Hematopoietic multipotent progenitor cell (in vitro differentiated cells): ENCODE results near the gene SUFU. TPM values are rescaled to one million over a fixed set of nuclear protein-coding genes. Genes with fewer than 3 reads are reported as not detected.

Source experiments
- DNase-seq, 3 donors: peaks; one replicate each; pipeline ENCODE4 v3.0.0-alpha.2; 2011 to 2015; ENCODE audit warnings: low read depth in 2 of 3, low spot score in 2 of 3
- total RNA-seq: library from RNA; depleted of rRNA; stranded (reverse); fragments of >200 nt; gene quantifications from one replicate; pipeline ENCODE4 v1.2.3, GENCODE V29; 2012

Gene SUFU
- total RNA-seq, 1 donor = 6.7 TPM

DNA sequence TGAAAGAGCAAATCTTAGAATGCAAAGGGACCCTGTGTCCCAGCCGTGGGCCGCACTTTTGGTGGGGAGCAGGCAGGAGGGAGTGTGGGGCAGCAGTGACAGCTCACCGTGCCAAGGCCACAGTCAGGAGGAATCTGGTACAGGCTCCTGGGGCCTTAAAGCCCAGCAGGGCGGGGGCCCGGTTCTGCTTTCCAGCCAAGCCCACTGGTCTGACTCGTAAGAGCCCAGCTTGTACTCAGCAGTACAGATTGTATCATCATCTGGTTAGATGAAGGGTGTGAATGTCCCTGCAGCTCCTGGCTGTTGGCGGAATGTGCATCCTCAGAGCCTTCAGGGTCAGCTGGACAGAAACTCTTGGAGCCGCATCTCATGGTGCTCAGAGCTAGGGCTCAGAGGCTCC lies 110.0 kb downstream of the SUFU start:
- DNase-seq = no peak

DNA sequence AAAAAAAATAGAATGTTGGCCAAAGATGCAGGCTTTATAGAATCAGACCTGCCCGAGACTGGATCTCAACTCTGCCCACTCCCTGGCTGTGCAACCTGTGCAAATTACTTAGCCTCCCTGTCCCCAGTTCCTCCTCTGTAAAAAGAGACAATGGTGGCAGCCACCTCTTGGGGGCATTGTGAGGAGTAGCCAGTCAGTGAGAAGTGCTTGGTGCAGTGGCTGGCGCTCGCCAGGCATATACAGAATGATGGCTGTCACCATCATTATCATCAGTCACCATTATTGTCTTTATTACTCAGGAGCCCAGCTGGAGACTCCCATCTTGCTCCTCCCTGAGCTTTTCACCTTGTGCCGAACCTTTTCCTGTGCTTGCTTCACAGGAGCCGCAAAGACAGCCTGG lies 111.1 kb downstream of the SUFU start:
- DNase-seq = no peak

DNA sequence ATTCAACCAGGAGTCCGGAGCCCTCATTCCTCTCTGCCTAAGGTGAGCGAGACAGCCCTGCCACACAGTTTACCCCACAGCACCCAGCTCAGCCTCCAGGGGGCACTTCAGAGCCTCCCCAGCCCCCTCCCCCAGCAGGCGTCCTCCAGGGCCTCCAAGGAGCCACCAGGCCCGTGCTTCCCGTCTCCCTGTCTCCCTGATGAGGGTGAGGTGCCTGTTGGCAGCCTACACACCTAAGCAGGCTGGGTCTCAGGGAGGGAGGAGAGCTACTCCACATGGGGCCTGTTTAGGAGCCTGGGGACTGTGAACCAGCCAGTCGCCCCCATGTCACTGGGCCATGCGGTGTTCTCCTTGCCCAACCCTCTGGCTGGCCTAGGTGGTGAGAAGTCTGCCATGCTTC lies 111.6 kb downstream of the SUFU start:
- DNase-seq = no peak

DNA sequence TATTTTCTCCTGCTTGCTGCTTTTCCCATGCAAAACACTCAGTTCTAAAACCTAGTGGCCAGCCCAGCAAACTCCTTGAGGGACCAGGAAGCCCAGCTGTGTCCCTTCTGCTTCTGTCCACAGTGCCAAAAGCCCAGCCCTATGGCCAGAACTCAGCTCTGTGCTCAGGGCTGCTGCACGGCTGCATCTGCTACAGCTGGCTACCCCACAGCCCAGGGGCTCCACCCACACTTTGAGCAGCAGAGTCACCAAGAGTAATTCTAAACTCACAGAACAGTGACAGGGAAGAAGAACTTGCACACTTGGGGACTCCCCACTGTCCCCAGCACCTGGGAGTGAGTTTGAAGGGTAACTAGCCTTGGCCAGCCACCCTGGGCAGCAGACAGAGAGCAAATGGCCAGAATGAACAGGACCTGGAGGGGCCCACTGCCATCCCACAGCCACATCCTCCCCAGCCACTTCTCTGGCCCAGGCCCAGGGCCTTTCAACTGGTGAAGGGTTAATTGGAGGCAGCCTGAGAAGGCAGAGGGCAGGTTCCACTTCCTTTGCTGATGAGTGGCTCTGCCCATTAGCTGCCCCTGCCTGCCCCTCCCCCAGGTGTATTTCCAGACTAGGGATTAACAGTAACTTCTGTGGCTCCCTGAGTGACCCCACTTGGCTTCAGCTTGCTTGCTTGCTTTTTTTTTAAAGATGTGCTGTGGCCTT lies 112.4 kb downstream of the SUFU start:
- DNase-seq = no peak

DNA sequence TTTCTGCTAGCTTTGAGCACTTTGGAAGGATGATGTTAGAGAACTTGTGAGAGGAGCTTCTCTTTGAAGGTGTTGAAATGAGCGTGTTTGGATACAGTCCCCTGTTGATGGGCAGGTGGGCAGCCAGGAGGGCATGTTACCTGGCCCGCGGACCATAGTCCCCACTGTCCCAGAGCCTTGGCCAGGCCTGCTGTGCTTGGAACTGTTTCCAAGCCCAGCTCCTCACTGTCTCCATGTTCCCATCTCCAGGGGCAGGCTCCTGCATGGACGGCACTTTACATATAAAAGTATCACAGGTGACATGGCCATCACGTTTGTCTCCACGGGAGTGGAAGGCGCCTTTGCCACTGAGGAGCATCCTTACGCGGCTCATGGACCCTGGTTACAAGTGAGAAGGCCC lies 113.3 kb downstream of the SUFU start:
- DNase-seq = no peak

DNA sequence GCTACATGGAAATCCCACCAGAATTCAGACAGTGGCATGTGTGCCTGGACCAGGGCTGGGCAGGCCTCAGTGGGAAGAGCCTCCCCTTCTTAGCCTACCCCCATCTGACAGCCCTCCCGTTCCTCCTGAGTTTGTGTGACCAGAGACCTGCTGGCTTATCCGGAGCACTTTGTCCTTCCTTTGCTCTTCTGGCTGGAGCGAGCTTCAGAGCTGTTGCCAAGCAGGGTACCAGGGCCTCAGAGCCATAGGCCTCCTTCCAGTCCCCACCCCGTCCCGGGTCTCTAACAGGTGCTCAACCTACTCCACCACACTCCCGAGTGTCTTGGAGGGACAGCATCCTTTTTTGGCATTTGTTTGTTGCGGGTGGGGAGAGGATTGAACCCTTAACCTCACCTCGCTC lies 114.0 kb downstream of the SUFU start:
- no peak for DNase-seq

DNA sequence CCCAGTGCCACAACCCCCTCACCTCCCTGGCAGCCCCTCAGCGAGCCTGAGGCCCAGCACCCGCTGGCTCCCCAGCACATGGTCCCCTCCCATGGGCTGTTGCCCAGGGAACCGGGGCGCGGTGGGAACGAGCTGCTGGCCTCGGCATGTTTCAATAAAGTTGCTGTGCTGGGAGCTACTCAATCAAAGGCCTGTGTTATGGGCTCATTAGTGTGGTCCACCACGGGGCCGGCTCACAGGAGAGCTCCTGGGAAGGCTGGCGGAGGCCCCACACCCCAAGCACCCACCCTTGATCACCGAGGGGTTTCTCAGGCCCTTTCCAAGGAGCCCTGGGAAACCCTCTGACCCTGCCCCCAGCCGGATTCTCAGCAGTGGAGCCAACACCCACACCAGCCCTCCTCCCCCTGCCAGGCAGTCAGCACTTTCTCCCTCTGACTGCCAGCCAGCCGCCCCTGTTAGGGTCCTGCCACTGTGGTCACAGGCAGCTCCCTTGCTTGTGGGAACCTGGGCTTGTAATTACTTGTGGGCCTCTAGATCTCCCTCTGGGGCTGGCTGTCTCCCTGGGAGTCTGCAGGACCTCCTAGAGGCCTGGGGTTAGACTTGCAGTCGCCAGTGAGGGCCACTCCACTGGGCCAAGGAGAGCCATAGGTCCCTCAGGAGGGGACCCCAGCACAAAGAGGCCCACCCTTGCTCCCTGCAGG lies 115.7 kb downstream of the SUFU start:
- DNase-seq = no peak

DNA sequence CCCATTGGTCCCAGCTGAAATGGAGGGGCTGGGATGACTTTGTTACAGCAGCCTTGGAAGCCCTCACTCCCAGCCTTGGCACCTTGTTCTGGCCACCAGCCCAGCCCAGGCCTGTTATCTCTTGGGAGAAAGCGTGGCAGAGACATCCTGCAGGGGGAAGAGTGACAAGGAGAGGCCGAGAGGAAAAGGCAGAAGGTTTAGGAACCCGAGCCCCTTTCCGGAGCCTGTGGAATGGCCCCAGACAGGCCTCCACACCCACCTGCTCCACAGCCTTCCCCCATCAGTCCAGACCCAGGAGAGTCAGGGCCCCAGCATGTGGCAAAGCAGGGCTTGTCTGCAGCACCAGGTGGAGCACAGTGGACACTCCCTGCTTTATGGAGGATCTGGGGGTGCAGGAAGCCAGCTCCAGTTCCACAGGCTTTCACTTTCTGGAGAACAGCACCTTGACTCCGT lies 116.4 kb downstream of the SUFU start:
- DNase-seq = no peak

DNA sequence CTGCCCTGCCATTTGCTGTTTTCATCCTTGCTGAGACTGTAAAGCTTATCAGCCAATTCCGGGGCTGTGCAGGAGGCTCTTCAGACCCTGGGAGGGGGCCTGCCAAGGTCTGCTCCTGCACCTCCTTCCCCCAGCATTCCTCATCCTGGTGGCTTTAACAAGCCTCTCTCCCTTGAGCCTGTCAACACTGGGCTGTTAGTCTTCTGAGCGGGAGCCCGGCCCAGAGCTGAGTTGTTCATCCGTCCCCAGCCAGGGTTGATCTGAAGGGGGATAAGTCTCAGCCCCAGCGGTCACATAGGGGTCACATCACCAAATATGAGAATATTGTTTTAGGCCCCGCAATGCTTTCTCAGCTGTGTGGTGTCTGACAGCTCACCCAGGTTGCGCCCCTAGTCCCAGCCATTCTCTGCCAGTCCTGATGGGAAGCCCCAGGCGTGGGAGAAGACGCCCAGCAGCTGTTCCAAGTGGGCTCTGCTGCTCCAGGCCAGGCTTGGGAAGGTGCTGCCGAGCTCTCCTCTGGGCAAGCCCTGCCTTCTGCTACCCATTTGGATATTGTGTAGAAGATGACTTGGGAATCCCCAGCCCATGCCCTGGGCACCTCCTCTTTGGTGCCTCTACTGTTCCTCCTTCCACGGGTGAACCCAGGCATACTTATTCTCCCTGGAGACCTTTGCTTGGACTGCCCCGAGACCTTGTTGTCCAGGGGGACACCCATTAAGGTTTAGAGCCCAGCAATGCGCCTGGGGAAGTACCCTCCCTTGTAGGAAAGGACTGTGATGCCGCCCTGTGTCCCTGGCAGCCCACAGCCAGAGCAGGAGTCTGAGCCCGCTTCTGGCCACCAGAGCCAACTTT lies 117.0 kb downstream of the SUFU start:
- no peak for DNase-seq

DNA sequence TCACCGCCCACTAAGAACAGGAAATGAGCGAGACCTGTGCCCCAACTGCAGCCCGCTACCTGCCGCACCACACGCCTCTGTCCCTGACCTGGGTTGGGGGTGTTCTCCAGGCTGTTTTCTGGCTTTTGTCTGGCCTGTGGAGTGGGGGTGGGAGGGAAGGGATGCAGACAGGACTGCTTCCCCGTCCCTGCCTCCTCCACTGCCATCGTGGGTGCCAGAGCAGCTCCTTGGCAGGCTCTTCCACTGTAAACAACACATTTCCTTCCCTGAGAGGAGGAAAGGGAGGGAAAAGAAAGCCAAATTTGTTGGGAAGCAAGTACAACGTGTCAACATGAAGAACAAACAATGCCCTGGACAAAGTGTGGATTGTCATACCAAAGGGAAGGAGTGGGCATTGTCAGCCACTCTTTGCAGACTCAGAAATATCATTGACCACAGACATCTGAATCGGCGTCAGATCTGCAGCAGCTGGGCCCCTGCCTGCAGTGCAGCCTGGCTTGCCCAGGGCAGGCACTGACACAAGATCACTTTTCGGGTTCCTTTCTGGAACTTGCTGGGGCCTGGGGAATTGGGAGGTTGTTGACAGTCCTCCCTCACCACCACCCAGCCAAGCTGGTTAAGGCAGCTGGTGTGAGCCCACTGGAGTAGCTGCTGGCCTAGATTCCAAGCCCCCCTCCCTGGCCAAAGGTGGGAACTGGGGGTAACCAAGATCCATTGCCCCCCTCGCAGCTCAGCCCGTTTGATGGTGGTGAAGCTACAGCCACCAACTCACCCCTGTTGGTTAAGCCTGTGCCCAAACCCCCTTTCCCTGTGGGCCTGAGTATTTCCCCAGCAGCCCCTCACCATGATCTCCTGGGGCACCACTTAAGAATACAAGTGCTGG lies 117.9 kb downstream of the SUFU start:
- DNase-seq = no peak

DNA sequence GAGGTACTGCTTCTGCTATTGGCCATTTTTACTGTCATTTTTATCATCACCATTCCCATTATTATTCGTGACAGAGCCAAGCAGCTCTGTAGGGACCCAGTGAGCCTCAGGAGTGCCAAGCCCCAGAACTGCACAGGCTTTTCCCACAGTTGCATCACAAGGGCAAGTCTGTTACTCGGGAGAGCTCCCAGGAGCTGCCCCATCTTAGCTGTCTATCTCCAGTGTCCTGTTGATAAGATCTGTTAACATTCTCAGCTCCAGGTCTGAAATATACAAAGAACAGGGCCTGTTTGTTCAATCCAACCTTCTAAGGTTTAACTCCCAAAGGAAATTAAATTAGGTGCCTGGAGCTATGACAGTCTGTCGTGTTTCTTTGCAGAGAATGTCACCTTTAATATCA lies 120.3 kb downstream of the SUFU start:
- DNase-seq = no peak

DNA sequence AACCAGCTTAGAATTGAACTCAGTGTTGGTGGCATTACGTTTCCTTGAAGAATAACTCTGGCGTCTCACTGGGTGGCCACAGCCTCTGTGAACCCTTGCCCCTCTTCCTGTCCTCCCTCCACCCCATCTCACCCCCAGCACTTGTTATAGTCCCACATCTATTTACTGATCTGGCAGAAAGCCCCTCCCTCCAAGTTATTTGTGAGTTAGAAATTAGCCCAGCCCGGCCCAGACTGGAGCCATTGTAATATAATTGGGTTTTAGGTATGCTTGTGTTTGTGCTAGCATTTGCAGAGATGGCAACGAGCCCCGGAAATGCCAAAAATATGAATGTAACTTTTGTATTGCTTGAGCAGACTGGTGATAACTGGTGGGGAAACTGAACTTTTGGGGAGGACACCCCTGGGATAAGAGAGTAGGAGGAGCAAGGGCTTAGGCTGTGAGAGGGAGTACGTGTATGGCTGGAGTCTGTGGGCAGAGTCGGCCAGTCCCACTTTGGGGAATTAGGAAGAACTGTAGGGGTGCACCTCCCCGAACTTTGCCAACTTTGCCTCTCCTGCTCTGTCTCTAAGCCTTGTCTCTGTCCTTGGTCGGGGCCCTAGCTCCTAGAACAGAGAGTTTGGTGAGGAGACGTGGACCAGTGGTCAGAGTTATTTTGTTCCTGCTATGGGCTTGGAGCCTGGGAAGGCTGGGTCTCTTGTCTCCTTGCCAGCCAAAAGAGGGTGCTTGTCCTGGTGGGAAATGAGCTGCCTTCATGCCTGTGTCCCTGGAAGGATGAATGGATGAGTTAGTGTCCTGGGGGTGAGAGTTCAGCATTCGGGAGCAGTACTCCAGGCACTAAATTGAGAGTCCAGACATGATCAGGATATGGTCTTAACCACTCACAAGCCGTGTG lies 121.2 kb downstream of the SUFU start:
- no peak for DNase-seq

DNA sequence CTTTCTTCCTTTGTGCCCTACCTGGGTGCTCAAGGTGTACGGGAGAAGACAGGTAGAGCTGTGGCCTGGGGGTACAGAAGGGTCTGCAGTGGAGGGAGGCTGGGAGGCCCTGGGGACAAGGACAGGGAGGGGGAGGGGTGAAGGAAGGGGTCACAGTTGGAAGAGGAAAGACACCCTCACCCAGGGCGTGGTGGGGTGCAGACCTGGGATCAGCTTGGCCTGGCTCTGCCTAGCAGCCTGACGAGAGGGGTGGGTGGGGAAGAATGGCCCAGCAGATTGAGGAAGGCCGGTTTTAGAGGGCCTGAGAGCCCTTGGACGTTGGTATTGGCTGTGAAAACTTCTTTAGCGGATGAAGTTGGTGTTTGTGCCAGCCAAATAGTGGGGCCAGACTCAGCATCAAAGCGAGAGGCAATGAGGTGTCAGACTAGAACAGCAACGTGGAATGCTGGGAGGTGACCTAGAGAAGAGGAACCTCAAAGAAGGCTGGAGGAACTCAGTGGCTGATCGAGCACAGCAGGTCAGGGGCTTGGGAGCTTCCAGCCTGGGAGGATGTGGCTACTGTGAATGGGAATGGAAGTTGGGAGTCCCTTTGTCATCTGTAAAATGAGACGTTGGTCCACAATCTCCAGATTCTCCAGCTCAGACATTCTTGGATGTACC lies 122.4 kb downstream of the SUFU start:
- no peak for DNase-seq

DNA sequence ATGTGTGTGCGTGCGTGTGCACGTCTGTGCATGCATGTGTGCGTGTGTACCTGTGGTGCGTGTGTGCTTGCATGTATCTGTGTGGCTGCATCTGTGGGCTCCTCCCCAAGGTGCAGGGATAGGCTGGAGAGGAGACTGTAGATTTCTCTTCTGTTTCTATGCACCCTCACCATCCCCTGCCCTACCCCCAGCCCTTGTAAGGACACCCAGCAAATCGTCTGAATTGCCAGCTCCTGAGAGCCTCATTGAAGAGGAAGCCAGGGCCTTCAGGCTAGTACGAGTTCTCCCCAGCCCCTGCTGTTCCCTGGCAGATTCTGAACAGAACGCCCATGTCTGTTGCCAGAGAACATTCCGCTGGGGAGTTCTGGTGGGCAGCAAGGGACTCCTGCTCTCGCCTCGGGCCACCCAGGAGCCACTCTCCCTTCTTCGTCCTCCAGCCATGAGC lies 123.5 kb downstream of the SUFU start:
- DNase-seq = no peak

DNA sequence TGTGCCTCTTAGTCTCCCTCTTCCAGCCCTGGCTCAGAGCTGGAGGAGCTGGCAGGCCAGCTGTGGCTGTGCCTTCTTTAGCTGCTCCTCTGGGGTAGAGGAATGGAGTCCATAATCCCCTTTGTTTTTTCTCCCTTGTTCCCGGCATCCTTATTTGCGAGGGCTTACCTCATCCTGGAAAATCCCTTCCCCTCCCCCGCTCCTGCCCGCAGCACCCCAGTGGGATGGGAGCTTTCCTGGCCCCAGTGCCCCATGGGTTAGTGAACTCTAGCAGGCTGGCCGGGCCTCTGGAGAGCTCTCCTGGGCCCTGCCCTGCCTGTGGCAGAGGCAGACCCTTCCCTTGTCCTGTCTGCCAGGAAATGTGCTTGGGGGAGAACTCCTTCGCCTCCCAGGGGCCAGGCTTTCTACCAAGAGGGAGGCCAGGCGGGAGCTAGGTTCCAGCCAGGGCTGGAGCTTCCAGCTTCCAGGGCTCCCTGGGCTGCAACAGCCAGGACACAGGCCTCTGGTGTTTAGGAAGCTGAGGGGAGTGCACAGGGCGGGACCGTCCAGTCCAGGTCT lies 124.0 kb downstream of the SUFU start:
- no peak for DNase-seq

DNA sequence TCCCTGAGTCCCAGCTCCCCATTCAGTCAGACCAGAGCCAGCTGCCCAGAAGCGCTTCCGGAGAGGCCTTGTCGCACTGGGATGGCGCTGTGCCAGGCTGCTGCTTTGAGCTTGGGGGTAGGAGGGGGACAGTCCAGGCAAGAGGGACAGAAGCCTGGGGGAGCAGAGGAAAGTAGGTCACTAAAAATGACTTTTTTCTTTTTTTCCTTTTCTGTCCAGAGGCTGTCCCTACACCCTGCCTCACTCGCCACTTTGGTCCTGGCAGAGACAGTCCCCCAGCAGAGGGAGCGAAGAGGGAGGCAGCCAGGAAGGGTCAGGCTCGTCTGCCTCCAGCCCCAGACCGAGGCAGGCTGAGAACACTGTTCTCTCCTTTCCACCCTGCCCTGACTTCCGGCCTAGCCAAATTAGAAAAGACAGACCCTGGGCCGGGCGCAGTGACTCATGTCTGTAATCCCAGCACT lies 124.7 kb downstream of the SUFU start:
- DNase-seq = no peak

DNA sequence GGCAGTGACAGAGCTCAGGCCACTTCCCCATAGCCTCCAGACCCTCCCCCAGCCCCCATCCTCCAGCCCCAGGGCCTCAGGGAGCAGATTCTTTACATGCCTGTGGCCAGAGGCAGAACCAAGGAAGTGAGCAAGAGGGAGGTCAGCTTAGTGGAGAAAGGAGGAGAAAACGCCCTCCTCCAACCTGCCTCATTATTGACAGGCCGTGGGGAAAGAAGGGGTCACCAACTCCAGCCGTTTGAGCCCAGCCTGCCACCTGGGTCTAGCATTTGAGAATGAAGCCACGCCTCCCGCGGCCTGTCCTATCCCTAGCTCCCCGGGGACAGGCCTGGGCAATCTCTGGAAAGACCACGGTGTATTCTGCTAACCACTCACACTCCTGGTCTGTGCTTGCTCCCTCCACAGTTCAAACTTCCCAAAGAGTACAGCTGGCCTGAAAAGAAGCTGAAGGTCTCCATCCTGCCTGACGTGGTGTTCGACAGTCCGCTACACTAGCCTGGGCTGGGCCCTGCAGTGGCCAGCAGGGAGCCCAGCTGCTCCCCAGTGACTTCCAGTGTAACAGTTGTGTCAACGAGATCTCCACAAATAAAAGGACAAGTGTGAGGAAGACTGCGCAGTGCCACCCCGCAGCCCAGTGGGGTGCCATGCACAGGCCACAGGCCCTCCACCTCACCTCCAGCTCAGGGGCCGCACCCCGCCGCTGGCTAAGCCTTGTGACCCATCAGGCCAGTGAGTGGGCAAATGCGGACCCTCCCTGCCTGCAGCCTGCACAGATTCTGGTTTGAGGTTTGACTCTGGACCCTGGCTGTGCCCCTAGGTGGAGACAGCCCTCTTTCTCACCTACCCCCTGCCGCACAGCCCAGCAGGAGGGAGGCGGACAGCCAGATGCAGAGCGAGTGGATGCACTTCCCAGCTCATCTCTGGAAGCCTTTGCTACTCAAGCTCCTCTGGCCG lies 126.2 kb downstream of the SUFU start:
- no peak for DNase-seq
